K562 (cell line): ENCODE data around the gene C1orf174. TPM values are rescaled to one million over a fixed set of nuclear protein-coding genes. Genes with fewer than 3 reads are reported as not detected.

Source experiments
- ATAC-seq: fragments of 200-7000 bp; cut with Tn5 transposase; 3 replicates; pipeline ENCODE4 v1.9.1; 2020; ENCODE audit warnings: moderate library complexity
- BruUV-seq: library from RNA; stranded (reverse); fragments of 400-500 nt; replicated peaks from 2 replicates; lab custom pipeline; 2021; lab: Mats Ljungman, UMichigan
- CTCF ChIA-PET: fragments of 300-600 bp; formaldehyde crosslinking; extraction: SDS; loops from one replicate; lab custom pipeline; 2021; ENCODE audit warnings: low intra/inter-chr PET ratio; lab: Yijun Ruan, JAX
- POLR2A ChIA-PET: fragments of 300-600, 350-650 bp; sonication (Branson Sonifier 250); formaldehyde crosslinking; extraction: SDS; loops from one replicate; lab custom pipeline; 2021; ENCODE audit warnings: antibody characterized with exemption, inconsistent platforms; lab: Yijun Ruan, JAX
- DNase-seq, 4 experiments: peaks; one replicate each; pipeline versions ENCODE4 v3.0.0 to v3.0.0-alpha.2; 2011 to 2018; ENCODE audit warnings: low spot score in 3 of 4, mixed read lengths in 3 of 4; ENCODE audit errors: extremely low read depth in 1 of 4
- FAIRE-seq: peaks from 2 replicates; lab custom pipeline; 2011; peaks lifted over from hg19 to GRCh38; lab: Jason Lieb, UNC
- H2AFZ ChIP-seq: 2 replicates; pipeline ENCODE4 v1.6.0; 2011; ENCODE audit warnings: low read depth, low read length, control low read depth, inconsistent platforms
- H3K27ac ChIP-seq: fragments of 200-600 bp; 3 replicates; pipeline ENCODE4 v1.8.0; 2011; ENCODE audit warnings: low read depth, mild to moderate bottlenecking, control low read depth, inconsistent platforms, low read length, moderate library complexity, mixed read lengths; ENCODE audit errors: extremely low read depth
- H3K27me3 ChIP-seq, 2 experiments: fragments of 300-600 bp in 1 of 2; 2 replicates in 1 of 2; 3 replicates in 1 of 2; pipeline versions ENCODE4 v1.6.0 to v1.8.0; 2011; ENCODE audit warnings: inconsistent platforms in 2 of 2, low read length in 2 of 2, mild to moderate bottlenecking in 1 of 2, mixed read lengths in 1 of 2, moderate library complexity in 1 of 2; ENCODE audit not compliant: control insufficient read depth in 2 of 2, insufficient read depth in 2 of 2
- H3K36me3 ChIP-seq: fragments of 300-600 bp; 3 replicates; pipeline ENCODE4 v1.8.0; 2011; ENCODE audit warnings: mild to moderate bottlenecking, low read length, inconsistent platforms; ENCODE audit not compliant: control insufficient read depth, insufficient read depth
- H3K4me1 ChIP-seq, 2 experiments: fragments of 200-600 bp in 1 of 2; replicated peaks in 1 of 2; 2 replicates in 1 of 2; 3 replicates in 1 of 2; pipeline versions ENCODE4 v1.5.1 to v1.8.0; 2011; ENCODE audit warnings: inconsistent platforms in 2 of 2, low read length in 2 of 2, mild to moderate bottlenecking in 1 of 2, mixed read lengths in 1 of 2, moderate library complexity in 1 of 2; ENCODE audit not compliant: control insufficient read depth in 2 of 2, insufficient read depth in 2 of 2
- H3K4me2 ChIP-seq: 2 replicates; pipeline ENCODE4 v1.6.1; 2011; ENCODE audit warnings: low read length, control low read depth, inconsistent platforms, mixed read lengths; ENCODE audit not compliant: insufficient read depth
- H3K4me3 ChIP-seq: fragments of 200-600 bp; sonication (generic), shearing (Covaris generic); 2 replicates; pipeline ENCODE4 v1.5.1; 2016; ENCODE audit warnings: control low read depth, inconsistent platforms
- H3K79me2 ChIP-seq: fragments of 200-600 bp; 3 replicates; pipeline ENCODE4 v1.8.0; 2011; ENCODE audit warnings: low read length, inconsistent platforms; ENCODE audit not compliant: control insufficient read depth, insufficient read depth
- H3K9ac ChIP-seq, 2 experiments: 2 replicates each; pipeline versions ENCODE4 v1.6.0 to v1.6.1; 2011; ENCODE audit warnings: low read depth in 2 of 2, low read length in 2 of 2, control low read depth in 1 of 2, inconsistent platforms in 1 of 2, mild to moderate bottlenecking in 1 of 2, mixed read lengths in 1 of 2; ENCODE audit not compliant: insufficient read depth in 1 of 2
- H3K9me1 ChIP-seq: one replicate; pipeline ENCODE4 v1.6.0; 2011; ENCODE audit warnings: inconsistent platforms, mild to moderate bottlenecking, low read length, moderate library complexity; ENCODE audit not compliant: control insufficient read depth, insufficient read depth
- H3K9me3 ChIP-seq: replicated peaks from 2 replicates; pipeline ENCODE4 v1.5.1; 2011; ENCODE audit warnings: low read depth, low read length, inconsistent platforms; ENCODE audit not compliant: control insufficient read depth, insufficient read depth
- H4K20me1 ChIP-seq: replicated peaks from 2 replicates; pipeline ENCODE4 v1.6.1; 2011; ENCODE audit warnings: low read length, inconsistent platforms, mixed read lengths; ENCODE audit not compliant: control insufficient read depth, insufficient read depth
- BMI1 ChIP-seq: fragments of 150-350 bp; IDR thresholded peaks from 2 replicates; pipeline ENCODE4 v1.6.1; 2014; ENCODE audit warnings: low read length
- EP300 ChIP-seq: IDR thresholded peaks from 2 replicates; pipeline ENCODE4 v1.6.1; 2012; ENCODE audit warnings: low read length, improper control_type of control experiment
- HDAC8 ChIP-seq: fragments of 450-650 bp; IDR thresholded peaks from 2 replicates; pipeline ENCODE4 v1.6.1; 2016; ENCODE audit warnings: mild to moderate bottlenecking, missing genetic modification characterization, moderate library complexity, missing compliant biosample characterization
- HDGF ChIP-seq: fragments of 450-650 bp; IDR thresholded peaks from 2 replicates; pipeline ENCODE4 v1.6.1; 2016
- PHB ChIP-seq: fragments of 250-450 bp; sonication (Bioruptor Pico); IDR thresholded peaks from 2 replicates; pipeline ENCODE4 v1.5.0; 2021
- POLR2B ChIP-seq: fragments of 450-650 bp; IDR thresholded peaks from 2 replicates; pipeline ENCODE4 v1.6.1; 2018; ENCODE audit warnings: low read depth; ENCODE audit not compliant: partially characterized antibody
- PPARD ChIP-seq: fragments of 250-450 bp; sonication (Bioruptor Pico); IDR thresholded peaks from 2 replicates; pipeline ENCODE4 v1.8.0; 2022; ENCODE audit warnings: inconsistent platforms, mild to moderate bottlenecking, moderate library complexity
- RBBP5 ChIP-seq: fragments of 200-600 bp; sonication (generic); IDR thresholded peaks from 2 replicates; pipeline ENCODE4 v1.6.1; 2012; ENCODE audit warnings: borderline replicate concordance, mild to moderate bottlenecking, low read length, control low read depth, inconsistent platforms; ENCODE audit not compliant: insufficient read depth, poor library complexity, severe bottlenecking
- SAFB2 ChIP-seq: fragments of 200-400 bp; formaldehyde crosslinking; IDR thresholded peaks from 2 replicates; pipeline ENCODE4 v1.6.1; 2018; ENCODE audit warnings: borderline replicate concordance, low read length, low read depth, moderate library complexity; ENCODE audit not compliant: severe bottlenecking
- TEAD1 ChIP-seq, 2 experiments: fragments of 450-650 bp in 1 of 2; sonication (generic) in 1 of 2; formaldehyde crosslinking; IDR thresholded peaks; 2 replicates each; pipeline versions ENCODE4 v1.4.0 to v1.8.0; 2020 to 2022; ENCODE audit warnings: mild to moderate bottlenecking in 2 of 2, missing genetic modification reagents in 1 of 2
- XRCC3 ChIP-seq: fragments of 450-650 bp; IDR thresholded peaks from 2 replicates; pipeline ENCODE4 v1.6.1; 2017; ENCODE audit warnings: mild to moderate bottlenecking, moderate library complexity
- YY1 ChIP-seq, 3 experiments: IDR thresholded peaks; 2 replicates each; pipeline ENCODE4 v1.6.1; 2011; ENCODE audit warnings: low read length in 2 of 3, mild to moderate bottlenecking in 2 of 3, moderate library complexity in 2 of 3, borderline replicate concordance in 1 of 3, control low read depth in 1 of 3, low read depth in 1 of 3; ENCODE audit not compliant: insufficient read depth in 3 of 3, insufficient replicate concordance in 2 of 3, control insufficient read depth in 1 of 3, insufficient read length in 1 of 3; ENCODE audit errors: extremely low read depth in 1 of 3
- ZNF134 ChIP-seq: fragments of 250-450 bp; sonication (Bioruptor Pico); conservative IDR thresholded peaks from 2 replicates; pipeline ENCODE4 v1.4.0; 2020
- ZNF507 ChIP-seq: conservative IDR thresholded peaks from 2 replicates; pipeline ENCODE4 v1.6.1; 2017; ENCODE audit warnings: missing genetic modification characterization, missing compliant biosample characterization
- WGBS: fragments of 100-300 bp; shearing (Covaris generic); methylation state at CpG from one replicate; pipeline ENCODE4 v1.1.6; 2016; ENCODE audit warnings: low coverage, mixed read lengths; ENCODE audit not compliant: insufficient coverage; ENCODE audit errors: missing lambda C conversion rate; 5-methylcytosine and 5-hydroxymethylcytosine counted together
- in situ Hi-C: fragments of 300-500 bp; cut with MboI; formaldehyde crosslinking; loops from 4 replicates; pipeline ENCODE4 v1.15.0; 2018; ENCODE audit warnings: inconsistent platforms, mixed read lengths
- intact Hi-C: fragments of 100-400 bp; cut with micrococcal nuclease; formaldehyde crosslinking; loops from 2 replicates; pipeline ENCODE4 v1.14.2; 2022
- polyA plus RNA-seq, 8 experiments: library from polyadenylated mRNA; depleted of rRNA in 4 of 8; stranded (reverse) in 5 of 8; unstranded in 3 of 8; fragments of >200 nt; fragmentation: Nextera tagmentation in 2 of 8; fragmentation: Illumina TruSeq in 1 of 8; extraction: Ambion mirVana in 2 of 8; extraction: Trizol in 1 of 8; gene quantifications; 2 replicates each; pipeline versions ENCODE4 v1.2.1 to v1.2.3, GENCODE V29; 2011 to 2014; ENCODE audit warnings: inconsistent platforms in 1 of 8, missing spikeins in 1 of 8
- total RNA-seq, 7 experiments: library from RNA; depleted of rRNA in 6 of 7; stranded (reverse); fragments of >200 nt in 6 of 7; fragmentation: Illumina TruSeq in 2 of 7; extraction: Trizol in 2 of 7; gene quantifications; 2 replicates each; pipeline versions ENCODE4 v1.2.1 to v1.2.3, GENCODE V29; 2011 to 2021; ENCODE audit warnings: low replicate concordance in 1 of 7
- TF ChIP-seq, protein P1 (sequence below), 2 experiments: fragments of 450-650 bp; IDR thresholded peaks; 2 replicates each; pipeline ENCODE4 v1.6.1; 2016
- TF ChIP-seq, protein P2 (sequence below): sonication (generic); IDR thresholded peaks from 2 replicates; pipeline ENCODE4 v1.6.1; 2016
- TF ChIP-seq, protein P3 (sequence below): fragments of 450-650 bp; formaldehyde crosslinking; IDR thresholded peaks from 2 replicates; pipeline ENCODE4 v1.4.0; 2020; ENCODE audit warnings: mild to moderate bottlenecking, moderate library complexity

Gene C1orf174
- total and polyA plus RNA-seq, 9 of the 15 experiments (the other 6 are each of a cell fraction or from before 2014, with no cell fraction given): 38.5 to 64.9 (median 45.4) TPM

DNA sequence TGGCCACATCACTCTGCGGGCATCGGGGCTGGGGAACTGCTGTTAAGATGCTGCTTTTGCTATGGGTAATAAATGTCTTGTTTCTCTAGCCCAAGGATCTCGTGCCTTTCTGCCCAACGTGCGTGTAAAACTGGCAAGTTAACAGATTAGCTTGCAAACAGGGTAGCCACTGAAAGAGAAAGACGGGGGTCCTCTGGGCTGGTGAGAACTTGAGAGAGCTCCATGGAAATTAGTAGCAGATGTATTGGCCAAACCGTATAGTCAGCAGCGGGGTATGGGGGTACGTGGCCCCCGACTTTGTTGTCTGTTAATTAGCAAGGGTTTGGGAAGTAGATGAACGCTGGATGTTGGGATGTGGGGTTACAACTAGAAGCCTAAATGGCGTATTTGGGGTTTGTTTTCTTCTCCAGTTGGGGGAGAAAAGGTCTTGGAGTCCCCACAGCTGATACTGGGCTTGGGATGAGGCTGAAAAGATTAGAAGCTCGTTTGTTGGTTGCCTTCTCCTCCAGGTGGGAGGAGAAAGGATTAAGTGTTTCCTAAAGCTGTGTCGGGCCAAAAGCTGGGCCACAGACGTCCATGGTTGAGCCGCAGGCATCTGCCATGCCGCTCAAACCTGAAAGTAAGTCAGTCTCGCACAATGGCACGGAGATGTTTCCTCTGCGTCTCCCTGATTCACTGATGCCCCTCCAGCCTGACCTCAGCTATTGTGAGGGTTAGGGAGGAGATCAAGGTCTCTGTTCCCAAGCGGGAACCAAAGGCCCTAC, 32.3 kb upstream of the C1orf174 start:
- H3K4me2 ChIP-seq: no peak overlapping the region
- BruUV-seq: no TSS peak
- H3K9me1 ChIP-seq: no peaks in the 10 kb centered on the region
- WGBS: under 1% methylated on average over 21 of the region's 21 CpGs
- POLR2A ChIA-PET: interaction anchor here (0.8 to 1.4 kb wide), 4 partner anchors 11 to 1941 kb away, joined by 3 to 5 read pairs (median 4); no protein-coding TSS in a partner anchor
- H2AFZ ChIP-seq: no peak overlapping the region
- H3K27ac ChIP-seq: no peak overlapping the region
- peaks cover 4% of the 10 kb centered on the region; the same call in 1 of the 2 replicates for H3K9me3 ChIP-seq
- no peaks in the 10 kb centered on the region; the same call in 1 of the 2 replicates for H4K20me1 ChIP-seq
- in situ Hi-C loops (no loop called here), intact Hi-C loops (no loop called here)
- no peaks in the 10 kb centered on the region for H3K36me3 ChIP-seq
- H3K9ac ChIP-seq: no peak overlapping the region
- peaks cover 26 to 40% of the 10 kb centered on the region in 2 experiments; a peak in 4 of 5 replicates for H3K27me3 ChIP-seq
- H3K79me2 ChIP-seq: no peaks in the 10 kb centered on the region
- H3K4me1 ChIP-seq: peaks cover 0 to 3% of the 10 kb centered on the region in 2 experiments; a peak in 1 of 5 replicates
- DNase-seq: no peak
- no peak overlapping the region for H3K4me3 ChIP-seq
- FAIRE-seq: no peak
- ATAC-seq: no peak
- CTCF ChIA-PET: no interaction called here
- TF ChIP-seq, protein P1, sequence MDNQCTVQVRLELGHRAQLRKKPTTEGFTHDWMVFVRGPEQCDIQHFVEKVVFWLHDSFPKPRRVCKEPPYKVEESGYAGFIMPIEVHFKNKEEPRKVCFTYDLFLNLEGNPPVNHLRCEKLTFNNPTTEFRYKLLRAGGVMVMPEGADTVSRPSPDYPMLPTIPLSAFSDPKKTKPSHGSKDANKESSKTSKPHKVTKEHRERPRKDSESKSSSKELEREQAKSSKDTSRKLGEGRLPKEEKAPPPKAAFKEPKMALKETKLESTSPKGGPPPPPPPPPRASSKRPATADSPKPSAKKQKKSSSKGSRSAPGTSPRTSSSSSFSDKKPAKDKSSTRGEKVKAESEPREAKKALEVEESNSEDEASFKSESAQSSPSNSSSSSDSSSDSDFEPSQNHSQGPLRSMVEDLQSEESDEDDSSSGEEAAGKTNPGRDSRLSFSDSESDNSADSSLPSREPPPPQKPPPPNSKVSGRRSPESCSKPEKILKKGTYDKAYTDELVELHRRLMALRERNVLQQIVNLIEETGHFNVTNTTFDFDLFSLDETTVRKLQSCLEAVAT (IDR thresholded peaks at IDR 0.05): no peak
- TF ChIP-seq TEAD1 (CRISPR knock-in tag; IDR thresholded peaks at IDR 0.05): no peak
- no peak for TF ChIP-seq EP300
- no peak for TF ChIP-seq YY1 (IDR thresholded peaks at IDR 0.05; ENCODE audit: borderline replicate concordance in 1 of 3, control insufficient read depth in 1 of 3, extremely low read depth in 1 of 3, insufficient read depth in 3 of 3, insufficient read length in 1 of 3, insufficient replicate concordance in 2 of 3, low read depth in 1 of 3, low read length in 2 of 3)
- TF ChIP-seq XRCC3: no peak
- TF ChIP-seq HDAC8: no peak
- no peak for TF ChIP-seq POLR2B
- no peak for TF ChIP-seq ZNF507 (tag)
- TF ChIP-seq HDGF: no peak
- TF ChIP-seq SAFB2: no peak
- no peak for TF ChIP-seq PHB (CRISPR knock-in tag)
- TF ChIP-seq, protein P2, sequence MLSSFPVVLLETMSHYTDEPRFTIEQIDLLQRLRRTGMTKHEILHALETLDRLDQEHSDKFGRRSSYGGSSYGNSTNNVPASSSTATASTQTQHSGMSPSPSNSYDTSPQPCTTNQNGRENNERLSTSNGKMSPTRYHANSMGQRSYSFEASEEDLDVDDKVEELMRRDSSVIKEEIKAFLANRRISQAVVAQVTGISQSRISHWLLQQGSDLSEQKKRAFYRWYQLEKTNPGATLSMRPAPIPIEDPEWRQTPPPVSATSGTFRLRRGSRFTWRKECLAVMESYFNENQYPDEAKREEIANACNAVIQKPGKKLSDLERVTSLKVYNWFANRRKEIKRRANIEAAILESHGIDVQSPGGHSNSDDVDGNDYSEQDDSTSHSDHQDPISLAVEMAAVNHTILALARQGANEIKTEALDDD: no peak
- TF ChIP-seq, protein P3, sequence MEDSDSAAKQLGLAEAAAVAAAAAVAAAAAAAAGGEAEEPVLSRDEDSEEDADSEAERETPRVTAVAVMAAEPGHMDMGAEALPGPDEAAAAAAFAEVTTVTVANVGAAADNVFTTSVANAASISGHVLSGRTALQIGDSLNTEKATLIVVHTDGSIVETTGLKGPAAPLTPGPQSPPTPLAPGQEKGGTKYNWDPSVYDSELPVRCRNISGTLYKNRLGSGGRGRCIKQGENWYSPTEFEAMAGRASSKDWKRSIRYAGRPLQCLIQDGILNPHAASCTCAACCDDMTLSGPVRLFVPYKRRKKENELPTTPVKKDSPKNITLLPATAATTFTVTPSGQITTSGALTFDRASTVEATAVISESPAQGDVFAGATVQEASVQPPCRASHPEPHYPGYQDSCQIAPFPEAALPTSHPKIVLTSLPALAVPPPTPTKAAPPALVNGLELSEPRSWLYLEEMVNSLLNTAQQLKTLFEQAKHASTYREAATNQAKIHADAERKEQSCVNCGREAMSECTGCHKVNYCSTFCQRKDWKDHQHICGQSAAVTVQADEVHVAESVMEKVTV: no peak
- no peak for TF ChIP-seq PPARD
- no peak for TF ChIP-seq RBBP5
- TF ChIP-seq ZNF134 (CRISPR knock-in tag): no peak
- no peak for TF ChIP-seq BMI1
